Measurements from ENCODE around the gene CFL1.
A peak's percentile ranks its signal among the peaks of the same experiment; 100 is the strongest.

The CFL1 gene

GRCh38 chr11:65857853-65858680, at the start of gene CFL1:
Gene CFL1, minus strand, starts transcription at chr11:65858180. Its CDS starts 81 bp downstream, at chr11:65858099.
- Mint-ChIP-seq H3K27ac (ENCODE audit: low read depth) (peak within 1 kb of the TSS; percentile 90), H3K4me1 (peaks cover 68% of the 10 kb centered on the region), H3K4me3 (peak within 1 kb of the TSS; percentile 88), H3K9me3 (no peaks in the 10 kb centered on the region), H3K36me3 (ENCODE audit: insufficient read depth) (peaks cover 63% of the 10 kb centered on the region), H3K27me3 (no peaks in the 10 kb centered on the region)
- DNase-seq (ENCODE audit: low spot score in 2 of 2) = peak; percentile 88 to 95
- ATAC-seq (replicated peaks; ENCODE audit: extremely low read depth, poor library complexity, severe bottlenecking) = peak; percentile 58

- H3K27me3 Mint-ChIP-seq = peaks cover 4% of the 10 kb centered on the region
- no peak overlapping the region for H3K27ac Mint-ChIP-seq (ENCODE audit: low read depth)
- no peak for ATAC-seq (replicated peaks; ENCODE audit: extremely low read depth, poor library complexity, severe bottlenecking)
- H3K4me3 Mint-ChIP-seq = no peak overlapping the region
- peaks cover 6% of the 10 kb centered on the region for H3K36me3 Mint-ChIP-seq (ENCODE audit: insufficient read depth)
- peaks cover 6% of the 10 kb centered on the region for H3K4me1 Mint-ChIP-seq
- DNase-seq (ENCODE audit: low spot score in 2 of 2) = no peak
- H3K9me3 Mint-ChIP-seq = no peaks in the 10 kb centered on the region
These were observed 48.6 kb upstream of the CFL1 start for GRCh38 chr11:65906602-65907001.

- Mint-ChIP-seq H3K4me3 (no peak overlapping the region), H3K27ac (ENCODE audit: low read depth) (no peak overlapping the region), H3K4me1 (peaks cover 8% of the 10 kb centered on the region), H3K27me3 (no peaks in the 10 kb centered on the region), H3K36me3 (ENCODE audit: insufficient read depth) (peaks cover 9% of the 10 kb centered on the region), H3K9me3 (no peaks in the 10 kb centered on the region)
- DNase-seq (ENCODE audit: low spot score in 2 of 2) (no peak), ATAC-seq (replicated peaks; ENCODE audit: extremely low read depth, poor library complexity, severe bottlenecking) (no peak)
These were observed 45.7 kb upstream of the CFL1 start for GRCh38 chr11:65903715-65904114.

DNA sequence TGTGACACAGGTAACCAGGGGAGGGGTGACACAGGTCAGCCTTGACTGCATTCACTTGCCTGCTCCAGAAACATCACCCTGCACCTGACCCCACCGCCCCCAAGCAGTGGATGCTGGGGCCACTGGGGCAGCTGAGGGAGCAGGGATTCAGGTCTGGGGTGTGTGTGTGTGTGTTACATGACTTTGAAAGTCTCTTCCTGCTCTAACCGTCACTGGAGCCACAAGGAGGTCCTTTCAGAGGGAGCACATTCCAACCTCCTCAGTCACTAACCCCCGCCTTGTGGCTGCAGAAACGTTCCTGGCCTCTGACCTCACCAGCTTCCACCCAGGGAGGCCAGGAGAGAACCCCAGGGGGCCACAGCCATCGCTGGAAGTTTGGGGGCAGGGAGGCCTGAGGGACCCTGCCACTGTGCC, 45.1 kb upstream of the CFL1 start:
- DNase-seq (ENCODE audit: low spot score in 2 of 2) (no peak), ATAC-seq (replicated peaks; ENCODE audit: extremely low read depth, poor library complexity, severe bottlenecking) (no peak)
- Mint-ChIP-seq H3K4me1 (peaks cover 10% of the 10 kb centered on the region), H3K27ac (ENCODE audit: low read depth) (no peak overlapping the region), H3K36me3 (ENCODE audit: insufficient read depth) (peaks cover 9% of the 10 kb centered on the region), H3K27me3 (no peaks in the 10 kb centered on the region), H3K4me3 (no peak overlapping the region), H3K9me3 (no peaks in the 10 kb centered on the region)

DNA sequence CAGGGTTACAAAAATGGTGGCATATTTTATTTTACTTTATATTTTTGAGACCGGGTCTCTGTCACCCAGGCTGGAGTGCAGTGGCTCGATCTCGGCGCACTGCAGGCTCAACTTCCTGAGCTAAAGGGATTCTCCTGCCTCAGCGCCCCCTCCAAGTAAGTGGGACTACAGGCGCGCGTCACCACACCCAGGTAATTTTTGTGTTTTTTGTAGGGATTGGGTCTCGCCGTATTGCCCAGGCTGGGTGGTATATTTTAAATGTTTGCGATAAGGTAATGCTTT, 42.9 kb upstream of the CFL1 start:
- H3K27me3 Mint-ChIP-seq = no peaks in the 10 kb centered on the region
- H3K4me3 Mint-ChIP-seq = peak overlapping the region; percentile 61
- H3K9me3 Mint-ChIP-seq = no peaks in the 10 kb centered on the region
- ATAC-seq (replicated peaks; ENCODE audit: extremely low read depth, poor library complexity, severe bottlenecking) (no peak), DNase-seq (ENCODE audit: low spot score in 2 of 2) (no peak)
- peaks cover 11% of the 10 kb centered on the region for H3K4me1 Mint-ChIP-seq
- H3K36me3 Mint-ChIP-seq (ENCODE audit: insufficient read depth) = peaks cover 9% of the 10 kb centered on the region
- no peak overlapping the region for H3K27ac Mint-ChIP-seq (ENCODE audit: low read depth)

DNA sequence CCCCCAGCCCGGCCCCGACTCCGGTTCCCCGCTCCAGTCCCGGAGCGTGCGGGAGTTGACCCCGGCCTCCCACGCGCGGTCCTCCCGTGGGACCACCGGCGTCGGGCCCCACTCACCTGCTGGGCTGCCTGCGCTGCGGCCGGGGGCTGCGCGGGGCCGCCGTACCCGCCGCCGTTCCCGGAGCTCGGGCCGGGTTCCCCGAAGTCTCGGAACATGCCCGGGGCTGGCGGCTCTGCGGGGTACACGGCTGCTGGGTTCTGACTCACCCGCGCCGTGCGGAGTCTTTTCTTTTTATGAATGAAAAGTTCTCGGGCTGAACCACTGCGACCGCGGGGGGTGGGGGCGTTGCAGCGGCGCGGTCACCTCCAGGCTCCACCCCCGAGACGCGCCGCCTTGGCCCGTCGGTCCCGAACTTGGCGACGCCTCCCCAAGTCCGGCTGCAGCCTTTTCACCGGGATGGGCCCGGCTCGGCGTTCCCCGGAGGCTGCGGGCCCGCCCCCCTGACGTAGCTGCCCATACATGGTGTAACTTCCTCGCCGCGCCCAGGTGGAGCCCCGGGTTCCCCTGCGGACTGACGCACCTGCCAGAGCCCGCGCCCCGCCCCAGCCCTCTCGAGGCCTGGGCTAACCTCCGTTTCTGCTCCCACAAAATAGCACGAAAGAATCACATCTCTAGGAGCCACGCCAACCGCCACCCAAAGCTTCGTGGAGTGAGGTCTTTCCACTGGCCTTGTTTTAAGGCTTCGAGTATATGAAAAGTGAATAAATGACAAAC, 42.3 kb upstream of the CFL1 start, which contains the start of gene FOSL1:
TSS of gene FOSL1 (minus strand) at position 264 of the 774 bp plus-strand sequence. CDS start at position 215, 49 bp downstream.
- peak; percentile 93 for ATAC-seq (replicated peaks; ENCODE audit: extremely low read depth, poor library complexity, severe bottlenecking)
- Mint-ChIP-seq H3K27ac (ENCODE audit: low read depth) (no peak within 1 kb of the TSS), H3K4me3 (peak within 1 kb of the TSS; percentile 61), H3K36me3 (ENCODE audit: insufficient read depth) (peaks cover 9% of the 10 kb centered on the region), H3K27me3 (no peaks in the 10 kb centered on the region), H3K4me1 (peaks cover 16% of the 10 kb centered on the region), H3K9me3 (no peaks in the 10 kb centered on the region)
- peak; percentile 83 to 85 for DNase-seq (ENCODE audit: low spot score in 2 of 2)

DNA sequence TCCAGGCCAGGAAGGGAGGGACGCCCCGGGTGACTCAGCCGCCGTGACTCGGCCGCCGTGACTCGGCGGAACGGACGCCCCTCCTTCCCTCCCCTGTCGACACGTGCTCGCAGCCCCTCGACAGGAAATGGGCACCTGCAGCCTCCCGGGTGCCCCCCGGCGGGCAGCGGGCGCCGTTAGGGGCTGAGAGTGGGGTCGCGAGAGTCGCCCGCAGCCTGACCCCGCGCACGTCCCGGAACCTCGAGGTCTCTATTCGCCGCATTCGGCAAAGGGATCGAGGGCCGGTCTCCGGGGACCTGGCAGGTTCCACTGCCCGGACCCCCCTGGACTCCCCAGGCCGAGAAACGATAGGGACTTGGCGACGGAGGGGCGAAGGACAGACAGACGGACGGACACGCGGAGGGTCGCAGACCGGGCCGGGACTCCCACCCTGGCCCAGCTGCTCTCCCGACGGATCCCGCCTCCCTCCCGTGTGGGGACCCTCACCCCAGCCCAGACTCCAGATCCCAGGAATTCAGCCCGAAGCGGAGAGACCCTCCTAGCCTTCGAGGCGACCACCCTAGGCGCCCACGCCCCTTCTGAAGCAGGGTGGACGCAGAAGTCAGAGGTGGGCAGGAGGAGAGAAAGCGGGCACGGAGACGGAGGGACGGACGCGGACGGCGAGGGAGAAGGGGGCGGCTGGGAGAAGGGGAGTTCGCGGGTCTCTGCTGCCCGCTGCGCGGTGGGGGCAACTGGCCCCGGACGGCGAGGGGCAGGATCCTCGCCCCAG, 41.6 kb upstream of the CFL1 start:
- peaks cover 9% of the 10 kb centered on the region for H3K36me3 Mint-ChIP-seq (ENCODE audit: insufficient read depth)
- ATAC-seq (replicated peaks; ENCODE audit: extremely low read depth, poor library complexity, severe bottlenecking) (no peak), DNase-seq (ENCODE audit: low spot score in 2 of 2) (no peak)
- H3K27me3 Mint-ChIP-seq = no peaks in the 10 kb centered on the region
- peaks cover 18% of the 10 kb centered on the region for H3K4me1 Mint-ChIP-seq
- peak overlapping the region; percentile 61 for H3K4me3 Mint-ChIP-seq
- H3K9me3 Mint-ChIP-seq = no peaks in the 10 kb centered on the region
- H3K27ac Mint-ChIP-seq (ENCODE audit: low read depth) = no peak overlapping the region

DNA sequence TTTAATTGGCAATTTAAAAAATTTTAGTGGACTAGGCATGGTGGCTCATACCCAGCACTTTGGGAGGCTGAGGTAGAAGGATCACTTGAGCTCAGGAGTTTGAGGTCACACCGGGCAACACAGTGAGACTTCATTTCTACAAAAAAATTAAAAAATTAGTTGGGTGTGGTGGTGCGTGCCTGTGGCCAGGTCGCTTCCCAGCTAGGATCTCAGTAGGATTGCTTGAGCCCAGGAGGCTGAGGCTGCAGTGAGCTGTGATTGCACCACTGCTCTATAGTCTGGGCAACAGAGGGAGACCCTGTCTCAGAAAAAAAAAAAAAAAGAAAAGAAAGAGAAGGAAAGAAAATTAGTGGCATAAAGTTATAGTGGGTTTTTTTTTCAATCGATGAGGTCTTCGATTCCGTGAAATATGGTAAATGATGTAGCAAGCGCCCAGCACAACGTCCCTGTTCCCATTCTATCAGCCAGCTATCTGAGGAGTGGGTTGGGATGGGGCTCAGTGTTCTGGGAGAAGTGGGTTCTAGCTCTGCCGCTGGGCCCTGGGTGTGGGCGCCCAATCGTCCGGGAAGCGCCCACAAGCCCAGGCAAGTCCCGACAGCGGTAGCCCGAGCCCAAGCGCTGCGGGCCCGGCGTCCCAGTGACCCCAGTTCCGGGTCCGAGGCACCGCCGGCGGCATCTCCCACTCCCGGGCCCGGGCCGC, 40.8 kb upstream of the CFL1 start:
- peaks cover 9% of the 10 kb centered on the region for H3K36me3 Mint-ChIP-seq (ENCODE audit: insufficient read depth)
- ATAC-seq (replicated peaks; ENCODE audit: extremely low read depth, poor library complexity, severe bottlenecking) (no peak), DNase-seq (ENCODE audit: low spot score in 2 of 2) (no peak)
- H3K9me3 Mint-ChIP-seq = no peaks in the 10 kb centered on the region
- no peaks in the 10 kb centered on the region for H3K27me3 Mint-ChIP-seq
- H3K27ac Mint-ChIP-seq (ENCODE audit: low read depth) = peak overlapping the region; percentile 74
- peak overlapping the region; percentile 63 for H3K4me3 Mint-ChIP-seq
- peaks cover 24% of the 10 kb centered on the region for H3K4me1 Mint-ChIP-seq

- H3K27me3 Mint-ChIP-seq = no peaks in the 10 kb centered on the region
- peaks cover 31% of the 10 kb centered on the region for H3K4me1 Mint-ChIP-seq
- no peak overlapping the region for H3K4me3 Mint-ChIP-seq
- no peak for DNase-seq (ENCODE audit: low spot score in 2 of 2)
- no peak for ATAC-seq (replicated peaks; ENCODE audit: extremely low read depth, poor library complexity, severe bottlenecking)
- H3K9me3 Mint-ChIP-seq = no peaks in the 10 kb centered on the region
- peaks cover 6% of the 10 kb centered on the region for H3K36me3 Mint-ChIP-seq (ENCODE audit: insufficient read depth)
- H3K27ac Mint-ChIP-seq (ENCODE audit: low read depth) = no peak overlapping the region
These were observed 39.1 kb upstream of the CFL1 start for GRCh38 chr11:65897020-65897471.

GRCh38 chr11:65896034-65896999, 38.3 kb upstream of the CFL1 start:
- ATAC-seq (replicated peaks; ENCODE audit: extremely low read depth, poor library complexity, severe bottlenecking) (no peak), DNase-seq (ENCODE audit: low spot score in 2 of 2) (no peak)
- no peak overlapping the region for H3K27ac Mint-ChIP-seq (ENCODE audit: low read depth)
- H3K4me1 Mint-ChIP-seq = peaks cover 31% of the 10 kb centered on the region
- no peaks in the 10 kb centered on the region for H3K9me3 Mint-ChIP-seq
- H3K27me3 Mint-ChIP-seq = no peaks in the 10 kb centered on the region
- peaks cover 3% of the 10 kb centered on the region for H3K36me3 Mint-ChIP-seq (ENCODE audit: insufficient read depth)
- H3K4me3 Mint-ChIP-seq = no peak overlapping the region

DNA sequence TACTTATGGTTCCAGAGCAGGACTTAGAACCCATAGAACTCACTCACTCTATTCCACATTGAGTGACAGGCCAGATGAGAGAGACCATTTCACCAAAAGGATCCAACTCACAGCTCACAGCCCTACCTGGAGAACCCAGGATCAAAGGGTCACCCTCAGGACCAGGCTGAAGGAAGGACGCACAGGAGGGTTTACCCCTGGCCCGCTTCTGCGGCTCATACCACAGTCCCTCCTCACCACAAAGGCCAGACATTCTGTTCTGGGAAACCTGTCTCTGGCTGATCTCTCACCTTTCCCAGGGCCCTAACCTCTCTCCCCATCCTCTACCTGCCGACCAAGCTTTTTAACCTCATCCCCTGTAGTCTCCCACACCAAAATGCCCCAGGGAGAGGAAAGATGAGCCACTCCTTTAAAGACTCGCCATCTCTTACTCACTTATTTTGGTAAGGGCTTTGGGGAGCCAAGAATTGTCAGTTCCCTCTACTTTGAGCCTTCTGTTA, 37.6 kb upstream of the CFL1 start:
- peaks cover under 1% of the 10 kb centered on the region for H3K36me3 Mint-ChIP-seq (ENCODE audit: insufficient read depth)
- no peak overlapping the region for H3K27ac Mint-ChIP-seq (ENCODE audit: low read depth)
- DNase-seq (ENCODE audit: low spot score in 2 of 2) = no peak
- no peak overlapping the region for H3K4me3 Mint-ChIP-seq
- H3K27me3 Mint-ChIP-seq = no peaks in the 10 kb centered on the region
- H3K9me3 Mint-ChIP-seq = no peaks in the 10 kb centered on the region
- H3K4me1 Mint-ChIP-seq = peaks cover 31% of the 10 kb centered on the region
- no peak for ATAC-seq (replicated peaks; ENCODE audit: extremely low read depth, poor library complexity, severe bottlenecking)
